Endothelial cell of umbilical vein (primary cell): ENCODE results near the gene GPA33. TPM values are rescaled to one million over a fixed set of nuclear protein-coding genes. Genes with fewer than 3 reads are reported as not detected.

Experiments
- BruUV-seq: library from RNA; stranded (reverse); fragments of 400-500 nt; replicated peaks from 2 replicates; lab custom pipeline; 2021; lab: Mats Ljungman, UMichigan
- CTCF ChIA-PET: fragments of 300-600, 350-600 bp; sonication (Branson Sonifier 250); formaldehyde crosslinking; loops from one replicate; lab custom pipeline; 2021; ENCODE audit warnings: antibody characterized with exemption, inconsistent platforms; lab: Charles Lee
- POLR2A ChIA-PET: fragments of 300-600, 350-600 bp; sonication (Branson Sonifier 250); formaldehyde crosslinking; loops from one replicate; lab custom pipeline; 2021; ENCODE audit warnings: antibody characterized with exemption, inconsistent platforms; lab: Charles Lee
- DNase-seq: peaks from one replicate; pipeline ENCODE4 v3.0.0-alpha.2; 2011; ENCODE audit warnings: low read depth, low spot score
- FAIRE-seq: peaks from 2 replicates; lab custom pipeline; 2011; peaks lifted over from hg19 to GRCh38; lab: Jason Lieb, UNC
- H2AFZ ChIP-seq: 2 replicates; pipeline ENCODE4 v1.6.0; 2012; ENCODE audit warnings: low read depth, low read length, control low read depth, inconsistent platforms
- H3K27ac ChIP-seq: 2 replicates; pipeline ENCODE4 v1.5.1; 2011; ENCODE audit warnings: low read depth, mild to moderate bottlenecking, control low read depth, low read length, moderate library complexity; ENCODE audit not compliant: insufficient read depth
- H3K27me3 ChIP-seq, 2 experiments: 2 replicates each; pipeline versions ENCODE4 v1.6.0 to v1.6.1; 2011; ENCODE audit warnings: low read length in 2 of 2, mixed read lengths in 1 of 2; ENCODE audit not compliant: control insufficient read depth in 2 of 2, insufficient read depth in 2 of 2
- H3K36me3 ChIP-seq, 2 experiments: 2 replicates in 1 of 2; 3 replicates in 1 of 2; pipeline ENCODE4 v1.5.1; 2011; ENCODE audit warnings: low read length in 2 of 2, mild to moderate bottlenecking in 1 of 2, moderate library complexity in 1 of 2; ENCODE audit not compliant: control insufficient read depth in 2 of 2, insufficient read depth in 2 of 2; ENCODE audit errors: extremely low read depth in 1 of 2
- H3K4me1 ChIP-seq: 3 replicates; pipeline ENCODE4 v1.5.1; 2011; ENCODE audit warnings: mild to moderate bottlenecking, low read length; ENCODE audit not compliant: control insufficient read depth, insufficient read depth; ENCODE audit errors: extremely low read depth
- H3K4me2 ChIP-seq: 2 replicates; pipeline ENCODE4 v1.6.1; 2011; ENCODE audit warnings: low read length, control low read depth, mixed read lengths; ENCODE audit not compliant: insufficient read depth
- H3K4me3 ChIP-seq, 3 experiments: fragments of 200-600 bp in 1 of 3; sonication (generic), shearing (Covaris generic) in 1 of 3; replicated peaks in 1 of 3; 2 replicates each; pipeline ENCODE4 v1.5.1; 2011 to 2016; ENCODE audit warnings: control low read depth in 3 of 3, low read length in 3 of 3, mild to moderate bottlenecking in 2 of 3, inconsistent platforms in 1 of 3, low read depth in 1 of 3, moderate library complexity in 1 of 3; ENCODE audit not compliant: insufficient read depth in 1 of 3
- H3K79me2 ChIP-seq: 2 replicates; pipeline ENCODE4 v1.6.0; 2012; ENCODE audit warnings: low read length, inconsistent platforms; ENCODE audit not compliant: control insufficient read depth, insufficient read depth
- H3K9ac ChIP-seq: replicated peaks from 2 replicates; pipeline ENCODE3; 2011; ENCODE audit warnings: low read length, control low read depth; ENCODE audit not compliant: insufficient read depth; ENCODE audit errors: extremely low read depth
- H3K9me1 ChIP-seq: replicated peaks from 3 replicates; pipeline ENCODE4 v1.6.0; 2011; ENCODE audit warnings: mild to moderate bottlenecking, low read length; ENCODE audit not compliant: control insufficient read depth, insufficient read depth; ENCODE audit errors: extremely low read depth
- H3K9me3 ChIP-seq: replicated peaks from 2 replicates; pipeline ENCODE4 v1.5.1; 2012; ENCODE audit warnings: low read length, inconsistent platforms; ENCODE audit not compliant: control insufficient read depth, insufficient read depth
- H4K20me1 ChIP-seq: replicated peaks from 2 replicates; pipeline ENCODE3; 2011; ENCODE audit warnings: mild to moderate bottlenecking, low read length; ENCODE audit not compliant: control insufficient read depth, insufficient read depth; ENCODE audit errors: extremely low read depth
- EZH2 ChIP-seq: IDR thresholded peaks from 2 replicates; pipeline ENCODE4 v1.6.1; 2012; ENCODE audit warnings: borderline replicate concordance, low read depth, mild to moderate bottlenecking, moderate library complexity, low read length, inconsistent platforms; ENCODE audit not compliant: severe bottlenecking
- FOS ChIP-seq: IDR thresholded peaks from 2 replicates; pipeline ENCODE4 v1.6.1; 2011; ENCODE audit warnings: mild to moderate bottlenecking, low read length, moderate library complexity, borderline replicate concordance; ENCODE audit not compliant: insufficient read depth
- GATA2 ChIP-seq: IDR thresholded peaks from 2 replicates; pipeline ENCODE4 v1.7.0; 2011; ENCODE audit warnings: low read depth, mild to moderate bottlenecking, moderate library complexity, mixed read lengths, low read length; ENCODE audit not compliant: insufficient read length, insufficient read depth
- JUN ChIP-seq: IDR thresholded peaks from 2 replicates; pipeline ENCODE4 v1.6.1; 2011; ENCODE audit warnings: borderline replicate concordance, low read depth; ENCODE audit not compliant: insufficient read length, insufficient read depth
- MYC ChIP-seq: IDR thresholded peaks from one replicate; pipeline ENCODE4 v1.6.1; 2011; ENCODE audit warnings: mild to moderate bottlenecking, low read depth, low read length
- POLR2A ChIP-seq: IDR thresholded peaks from 2 replicates; pipeline ENCODE4 v1.6.1; 2012; ENCODE audit warnings: low read depth, mild to moderate bottlenecking, control low read depth, low read length
- POLR2AphosphoS5 ChIP-seq: IDR thresholded peaks from 2 replicates; pipeline ENCODE4 v1.6.1; 2012; ENCODE audit warnings: low read depth, mild to moderate bottlenecking, control low read depth, low read length, moderate library complexity; ENCODE audit not compliant: insufficient read depth
- dilution Hi-C: fragments of 300-500 bp; cut with MboI; formaldehyde crosslinking; loops from one replicate; pipeline ENCODE4 v1.15.0; 2019; ENCODE audit warnings: low sequenced_read_pairs; ENCODE audit not compliant: extremely low pct_ligation_motif_present
- intact Hi-C: fragments of 100-400 bp; cut with micrococcal nuclease; formaldehyde crosslinking; loops from one replicate; pipeline ENCODE4 v1.10.0; 2022
- polyA plus RNA-seq, 4 experiments: library from polyadenylated mRNA; depleted of rRNA in 3 of 4; stranded (reverse) in 3 of 4; unstranded in 1 of 4; fragments of >200 nt; gene quantifications; 2 replicates each; pipeline versions ENCODE4 v1.2.1 to v1.2.3, GENCODE V29; 2011 to 2012; ENCODE audit warnings: missing spikeins in 1 of 4
- total RNA-seq: library from RNA; stranded (reverse); gene quantifications from 2 replicates; pipeline ENCODE4 v1.2.3, GENCODE V29; 2021
- TF ChIP-seq, protein P1 (sequence below), 2 donors: IDR thresholded peaks; 1 replicate in 1 of 2; 2 replicates in 1 of 2; pipeline ENCODE4 v1.5.1; 2011; ENCODE audit warnings: low read length in 2 of 2, mild to moderate bottlenecking in 2 of 2, moderate library complexity in 2 of 2, control low read depth in 1 of 2, inconsistent platforms in 1 of 2, low read depth in 1 of 2; ENCODE audit not compliant: insufficient read depth in 1 of 2; ENCODE audit errors: extremely low read depth in 1 of 2
- TF ChIP-seq, protein P2 (sequence below): IDR thresholded peaks from 2 replicates; pipeline ENCODE4 v1.6.1; 2011; ENCODE audit not compliant: insufficient read depth, insufficient read length

The GPA33 gene
- total and polyA plus RNA-seq, 2 donors (not counting 3 experiments of a cell fraction or from before 2014, with no cell fraction given), result not detected

DNA sequence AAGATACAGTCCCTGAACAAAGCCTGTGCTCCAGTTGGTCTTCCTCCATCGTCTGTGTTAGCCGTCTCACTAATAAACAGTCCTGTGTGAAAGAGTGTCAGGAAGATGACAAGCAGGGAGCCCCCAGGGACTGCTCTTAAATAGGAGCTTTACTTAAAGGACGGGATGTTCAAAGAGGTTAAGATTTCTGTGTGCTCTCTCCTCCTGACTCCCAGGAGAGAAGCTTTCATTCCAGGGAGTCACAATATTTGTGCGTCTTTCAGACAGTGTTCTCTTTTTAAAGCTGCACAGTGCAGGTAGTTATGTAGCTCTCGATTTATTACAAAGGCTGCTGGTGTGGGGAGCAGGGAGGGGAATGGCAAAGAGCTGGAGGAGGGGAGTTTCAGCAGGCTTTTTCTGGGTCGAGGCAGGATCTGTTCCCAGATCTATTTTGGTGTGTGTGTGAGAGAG lies 47.2 kb upstream of the GPA33 start:
- dilution Hi-C loops, result no loop called here
- TF ChIP-seq, protein P1, sequence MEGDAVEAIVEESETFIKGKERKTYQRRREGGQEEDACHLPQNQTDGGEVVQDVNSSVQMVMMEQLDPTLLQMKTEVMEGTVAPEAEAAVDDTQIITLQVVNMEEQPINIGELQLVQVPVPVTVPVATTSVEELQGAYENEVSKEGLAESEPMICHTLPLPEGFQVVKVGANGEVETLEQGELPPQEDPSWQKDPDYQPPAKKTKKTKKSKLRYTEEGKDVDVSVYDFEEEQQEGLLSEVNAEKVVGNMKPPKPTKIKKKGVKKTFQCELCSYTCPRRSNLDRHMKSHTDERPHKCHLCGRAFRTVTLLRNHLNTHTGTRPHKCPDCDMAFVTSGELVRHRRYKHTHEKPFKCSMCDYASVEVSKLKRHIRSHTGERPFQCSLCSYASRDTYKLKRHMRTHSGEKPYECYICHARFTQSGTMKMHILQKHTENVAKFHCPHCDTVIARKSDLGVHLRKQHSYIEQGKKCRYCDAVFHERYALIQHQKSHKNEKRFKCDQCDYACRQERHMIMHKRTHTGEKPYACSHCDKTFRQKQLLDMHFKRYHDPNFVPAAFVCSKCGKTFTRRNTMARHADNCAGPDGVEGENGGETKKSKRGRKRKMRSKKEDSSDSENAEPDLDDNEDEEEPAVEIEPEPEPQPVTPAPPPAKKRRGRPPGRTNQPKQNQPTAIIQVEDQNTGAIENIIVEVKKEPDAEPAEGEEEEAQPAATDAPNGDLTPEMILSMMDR (IDR thresholded peaks at IDR 0.05; ENCODE audit: extremely low read depth in 1 of 2, insufficient read depth in 1 of 2, low read depth in 1 of 2, low read length in 2 of 2), result no peak
- no peak for TF ChIP-seq GATA2
- no peak for TF ChIP-seq MYC
- no peak for TF ChIP-seq EZH2
- no peak for TF ChIP-seq FOS
- TF ChIP-seq POLR2A, result no peak

GRCh38 chr1:167136806-167137205 lies 46.6 kb upstream of the GPA33 start:
- ChIA-PET POLR2A (no interaction called here), CTCF (no interaction called here)
- Histone ChIP-seq H3K36me3 (no peaks in the 10 kb centered on the region), H4K20me1 (no peaks in the 10 kb centered on the region), H3K9me1 (no peaks in the 10 kb centered on the region), H3K27me3 (no peaks in the 10 kb centered on the region), H3K79me2 (no peaks in the 10 kb centered on the region), H3K4me1 (no peaks in the 10 kb centered on the region), H3K27ac (no peak overlapping the region), H3K9me3 (no peaks in the 10 kb centered on the region), H3K9ac (no peak overlapping the region), H2AFZ (no peak overlapping the region), H3K4me2 (no peak overlapping the region), H3K4me3 (no peak overlapping the region)
- DNase-seq (no peak), FAIRE-seq (no peak)
- BruUV-seq, result no TSS peak
- intact Hi-C loops (no loop called here), dilution Hi-C loops (no loop called here)
- TF ChIP-seq FOS (no peak), MYC (no peak), GATA2 (no peak), POLR2A (no peak), EZH2 (no peak), POLR2AphosphoS5 (no peak), JUN (no peak)
- TF ChIP-seq, protein P1 (IDR thresholded peaks at IDR 0.05; ENCODE audit: extremely low read depth in 1 of 2, insufficient read depth in 1 of 2, low read depth in 1 of 2, low read length in 2 of 2), result no peak
- TF ChIP-seq, protein P2, sequence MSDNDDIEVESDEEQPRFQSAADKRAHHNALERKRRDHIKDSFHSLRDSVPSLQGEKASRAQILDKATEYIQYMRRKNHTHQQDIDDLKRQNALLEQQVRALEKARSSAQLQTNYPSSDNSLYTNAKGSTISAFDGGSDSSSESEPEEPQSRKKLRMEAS, result no peak

More for the DNA sequence above, 47.2 kb upstream of the GPA33 start:
- Histone ChIP-seq H3K9me1 (no peaks in the 10 kb centered on the region), H3K9me3 (no peaks in the 10 kb centered on the region), H2AFZ (no peak overlapping the region), H3K27ac (no peak overlapping the region), H3K4me2 (no peak overlapping the region), H3K36me3 (no peaks in the 10 kb centered on the region), H3K27me3 (no peaks in the 10 kb centered on the region), H3K79me2 (no peaks in the 10 kb centered on the region), H3K4me3 (no peak overlapping the region), H4K20me1 (no peaks in the 10 kb centered on the region), H3K4me1 (no peaks in the 10 kb centered on the region), H3K9ac (no peak overlapping the region)
- no TSS peak for BruUV-seq
- ChIA-PET POLR2A (no interaction called here), CTCF (interaction anchor here (0.7 to 1.1 kb wide), 2 partner anchors 9 to 39 kb away, joined by 3 read pairs; no protein-coding TSS in a partner anchor)
- intact Hi-C loops, result no loop called here
- DNase-seq (no peak), FAIRE-seq (no peak)
